ENCODE data around the gene DBH.

The DBH gene

GRCh38 chr9:133618726-133619125 is 17.4 kb upstream of the DBH start:
- Histone ChIP-seq H3K4me2 (ENCODE audit: low read depth, low read length) (no peak overlapping the region), H3K9me3 (replicated peaks; ENCODE audit: insufficient read depth, low read length) (no peaks in the 10 kb centered on the region), H3K36me3 (replicated peaks; ENCODE audit: insufficient read depth, low read length) (no peaks in the 10 kb centered on the region), H3K9me2 (replicated peaks; ENCODE audit: insufficient read depth, low read length) (no peaks in the 10 kb centered on the region), H3K27ac (ENCODE audit: low read length) (no peak overlapping the region), H3K79me2 (ENCODE audit: low read length) (no peaks in the 10 kb centered on the region), H3F3A (ENCODE audit: insufficient read depth, low read length) (no peaks in the 10 kb centered on the region), H3K9ac (ENCODE audit: low read length) (no peak overlapping the region), H4K20me1 (ENCODE audit: insufficient read depth, low read length) (no peaks in the 10 kb centered on the region), H3K4me1 (ENCODE audit: low read length) (peaks cover 7% of the 10 kb centered on the region; the same call in 1 of the 2 replicates), H2AFZ (ENCODE audit: low read length) (no peak overlapping the region), H3K27me3 (replicated peaks; ENCODE audit: insufficient read depth, low read length) (peaks cover 95% of the 10 kb centered on the region), H3K4me3 (ENCODE audit: low read length) (no peak overlapping the region)
- TF ChIP-seq EZH2 (optimal IDR thresholded peaks at IDR 0.05; ENCODE audit: low read depth, low read length) (no peak), EZH2phosphoT487 (IDR thresholded peaks at IDR 0.05; ENCODE audit: low read length) (no peak), CTCF (IDR thresholded peaks at IDR 0.05; ENCODE audit: low read length) (no peak)
- DNase-seq, result no peak

GRCh38 chr9:133619791-133620190 is 16.4 kb upstream of the DBH start:
- Histone ChIP-seq H3K36me3 (replicated peaks; ENCODE audit: insufficient read depth, low read length) (no peaks in the 10 kb centered on the region), H3K4me1 (ENCODE audit: low read length) (peaks cover 7% of the 10 kb centered on the region; the same call in 1 of the 2 replicates), H3K9ac (ENCODE audit: low read length) (no peak overlapping the region), H3K4me3 (ENCODE audit: low read length) (no peak overlapping the region), H3K79me2 (ENCODE audit: low read length) (no peaks in the 10 kb centered on the region), H2AFZ (ENCODE audit: low read length) (no peak overlapping the region), H3K9me2 (replicated peaks; ENCODE audit: insufficient read depth, low read length) (no peaks in the 10 kb centered on the region), H3K9me3 (replicated peaks; ENCODE audit: insufficient read depth, low read length) (no peaks in the 10 kb centered on the region), H3K4me2 (ENCODE audit: low read depth, low read length) (no peak overlapping the region), H3K27me3 (replicated peaks; ENCODE audit: insufficient read depth, low read length) (peaks cover 85% of the 10 kb centered on the region), H3K27ac (ENCODE audit: low read length) (no peak overlapping the region), H4K20me1 (ENCODE audit: insufficient read depth, low read length) (no peaks in the 10 kb centered on the region), H3F3A (ENCODE audit: insufficient read depth, low read length) (no peaks in the 10 kb centered on the region)
- TF ChIP-seq CTCF (IDR thresholded peaks at IDR 0.05; ENCODE audit: low read length), result no peak
- no peak for TF ChIP-seq EZH2 (optimal IDR thresholded peaks at IDR 0.05; ENCODE audit: low read depth, low read length)
- no peak for TF ChIP-seq EZH2phosphoT487 (IDR thresholded peaks at IDR 0.05; ENCODE audit: low read length)
- DNase-seq, result peak; percentile 10

- H3K27ac ChIP-seq (ENCODE audit: low read length), result no peak overlapping the region
Observed at GRCh38 chr9:133621725-133622267, 14.4 kb upstream of the DBH start.

More at GRCh38 chr9:133621725-133622267, 14.4 kb upstream of the DBH start:
- H3K36me3 ChIP-seq (replicated peaks; ENCODE audit: insufficient read depth, low read length), result no peaks in the 10 kb centered on the region
- H3K4me1 ChIP-seq (ENCODE audit: low read length), result peaks cover 7% of the 10 kb centered on the region; the same call in 1 of the 2 replicates
- H3K27me3 ChIP-seq (replicated peaks; ENCODE audit: insufficient read depth, low read length), result peaks cover 86% of the 10 kb centered on the region
- no peaks in the 10 kb centered on the region for H3F3A ChIP-seq (ENCODE audit: insufficient read depth, low read length)
- H3K9me2 ChIP-seq (replicated peaks; ENCODE audit: insufficient read depth, low read length), result no peaks in the 10 kb centered on the region
- TF ChIP-seq EZH2phosphoT487 (IDR thresholded peaks at IDR 0.05; ENCODE audit: low read length) (no peak), CTCF (IDR thresholded peaks at IDR 0.05; ENCODE audit: low read length) (no peak), EZH2 (optimal IDR thresholded peaks at IDR 0.05; ENCODE audit: low read depth, low read length) (no peak)
- no peak overlapping the region for H3K9ac ChIP-seq (ENCODE audit: low read length)
- H3K79me2 ChIP-seq (ENCODE audit: low read length), result no peaks in the 10 kb centered on the region
- no peak overlapping the region for H2AFZ ChIP-seq (ENCODE audit: low read length)
- DNase-seq, result no peak
- H3K4me3 ChIP-seq (ENCODE audit: low read length), result no peak overlapping the region
- no peak overlapping the region for H3K4me2 ChIP-seq (ENCODE audit: low read depth, low read length)
- H3K9me3 ChIP-seq (replicated peaks; ENCODE audit: insufficient read depth, low read length), result no peaks in the 10 kb centered on the region
- no peaks in the 10 kb centered on the region for H4K20me1 ChIP-seq (ENCODE audit: insufficient read depth, low read length)
